ENCODE measurements around the gene CAMSAP1.

Gene CAMSAP1

DNA sequence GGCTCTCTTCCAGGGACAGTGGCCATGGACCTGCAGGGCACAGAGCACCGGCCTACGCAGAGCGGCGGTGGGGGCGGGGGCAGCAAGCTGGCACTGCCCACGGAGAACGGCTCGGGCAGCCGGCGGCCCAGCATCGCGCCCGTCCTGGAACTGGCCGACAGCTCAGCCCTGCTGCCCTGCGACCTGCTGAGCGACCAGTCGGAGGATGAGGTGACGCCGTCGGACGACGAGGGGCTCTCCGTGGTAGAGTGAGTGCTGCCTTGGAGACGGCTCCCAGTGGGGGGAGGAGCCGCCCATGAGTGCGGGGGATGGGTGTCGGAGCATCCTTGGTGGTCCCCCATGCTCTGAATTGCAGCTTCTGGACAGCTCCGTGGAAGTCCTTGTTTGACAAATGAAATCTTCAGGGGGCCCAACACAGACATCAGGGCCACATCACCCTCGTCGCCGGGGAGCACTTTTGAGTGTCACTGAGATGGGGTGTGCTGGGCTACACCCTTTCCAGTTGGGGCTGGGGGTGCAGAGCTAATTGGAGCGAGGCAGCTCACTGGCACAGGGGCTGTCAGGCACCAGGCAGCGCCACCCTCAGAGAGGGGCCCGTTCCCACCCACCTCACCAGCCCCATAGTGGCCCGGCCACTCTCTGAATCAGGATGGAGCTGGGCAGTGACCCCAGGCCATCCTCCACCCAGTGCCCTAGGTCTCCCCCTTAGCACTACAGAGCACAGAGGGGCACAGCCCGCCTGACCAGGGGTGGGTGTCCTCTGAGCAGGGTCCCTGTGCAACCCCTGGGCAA lies 134.4 kb downstream of the CAMSAP1 start:
- TF ChIP-seq CTCF (IDR thresholded peaks at IDR 0.05; ENCODE audit: insufficient read depth, low read depth, low read length, missing control alignments): no peak

GRCh38 chr9:135772056-135772646 lies 135.2 kb downstream of the CAMSAP1 start:
- TF ChIP-seq CTCF (IDR thresholded peaks at IDR 0.05; ENCODE audit: insufficient read depth, low read depth, low read length, missing control alignments): no peak
- H3K4me3 ChIP-seq (ENCODE audit: low read depth, low read length): no peak overlapping the region
- DNase-seq (ENCODE audit: low read depth): no peak

More for the DNA sequence above, 134.4 kb downstream of the CAMSAP1 start:
- H3K4me3 ChIP-seq (ENCODE audit: low read depth, low read length): no peak overlapping the region
- no peak for DNase-seq (ENCODE audit: low read depth)

DNA sequence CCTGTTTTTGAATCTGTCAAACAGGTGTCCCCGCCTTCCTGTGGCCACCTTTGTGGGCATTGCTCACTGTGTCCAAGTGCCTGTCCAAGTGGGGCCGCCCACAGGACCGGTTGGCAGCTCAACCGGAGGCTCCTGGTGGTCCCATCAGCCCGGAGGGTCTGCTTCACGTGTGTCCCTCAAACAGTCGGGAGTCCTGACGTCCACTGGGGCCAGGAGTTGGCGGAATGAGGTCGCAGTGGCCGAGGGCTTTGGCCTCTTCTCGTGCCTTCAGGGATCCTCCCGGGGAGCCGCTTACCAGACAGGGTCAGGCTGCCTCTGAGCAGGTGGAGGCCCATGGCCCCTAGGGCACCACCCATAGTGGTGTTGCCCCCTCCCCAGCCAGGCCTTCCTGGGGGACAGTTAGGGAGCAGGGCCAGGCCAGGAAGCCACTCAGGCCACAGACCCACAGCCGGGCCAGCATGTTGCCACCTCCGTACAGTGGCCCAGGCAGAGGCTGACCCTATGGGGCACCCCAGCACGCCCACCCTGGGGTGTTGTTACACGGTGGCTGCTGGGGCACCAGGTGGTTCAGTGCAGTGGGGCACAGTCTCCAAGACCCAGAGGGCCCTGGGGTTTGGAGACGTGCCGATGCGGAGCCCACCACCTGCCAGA lies 135.8 kb downstream of the CAMSAP1 start:
- DNase-seq (ENCODE audit: low read depth): no peak
- H3K4me3 ChIP-seq (ENCODE audit: low read depth, low read length): no peak overlapping the region
- TF ChIP-seq CTCF (IDR thresholded peaks at IDR 0.05; ENCODE audit: insufficient read depth, low read depth, low read length, missing control alignments): no peak

GRCh38 chr9:135770771-135771170 lies 136.6 kb downstream of the CAMSAP1 start:
- H3K4me3 ChIP-seq (ENCODE audit: low read depth, low read length): no peak overlapping the region
- no peak for TF ChIP-seq CTCF (IDR thresholded peaks at IDR 0.05; ENCODE audit: insufficient read depth, low read depth, low read length, missing control alignments)
- DNase-seq (ENCODE audit: low read depth): no peak

- no peak for DNase-seq (ENCODE audit: low read depth)
- TF ChIP-seq CTCF (IDR thresholded peaks at IDR 0.05; ENCODE audit: insufficient read depth, low read depth, low read length, missing control alignments): no peak
- no peak overlapping the region for H3K4me3 ChIP-seq (ENCODE audit: low read depth, low read length)
Measured at GRCh38 chr9:135770203-135770535, 137.2 kb downstream of the CAMSAP1 start.

DNA sequence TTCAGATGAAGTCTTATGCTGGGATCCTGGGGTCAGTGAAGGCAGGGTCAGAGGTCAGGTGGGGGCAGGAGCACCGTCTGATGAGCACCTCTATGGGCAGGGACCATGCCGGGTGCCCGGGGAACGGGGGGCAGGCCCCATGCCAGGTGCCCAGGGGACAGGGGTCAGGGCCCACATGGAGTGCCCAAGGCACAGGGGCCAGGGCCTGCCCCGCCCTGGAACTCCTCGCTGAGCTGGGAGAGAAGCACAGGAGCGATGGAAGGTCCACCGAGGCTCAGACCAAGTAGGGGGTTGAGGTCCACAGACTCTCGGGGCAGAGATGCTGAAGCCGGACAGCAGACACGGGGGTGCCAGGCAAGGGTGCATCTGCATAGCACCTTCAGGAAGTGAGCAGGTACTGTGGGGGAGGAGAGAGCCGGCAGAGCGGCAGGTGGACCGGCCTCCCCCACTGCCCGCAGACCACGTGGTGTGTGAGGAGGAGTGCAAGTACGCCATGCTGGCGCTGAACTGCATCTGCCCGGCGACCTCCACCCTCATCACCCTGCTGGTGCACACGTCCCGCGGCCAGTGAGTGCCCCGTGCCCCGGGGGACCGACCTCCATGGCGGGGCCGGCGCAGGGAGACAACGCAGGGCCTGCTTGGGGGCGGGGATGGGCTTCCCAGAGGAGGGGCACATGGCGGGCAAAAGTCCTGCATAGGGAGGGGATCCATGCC lies 137.7 kb downstream of the CAMSAP1 start:
- DNase-seq (ENCODE audit: low read depth): no peak
- no peak for TF ChIP-seq CTCF (IDR thresholded peaks at IDR 0.05; ENCODE audit: insufficient read depth, low read depth, low read length, missing control alignments)
- H3K4me3 ChIP-seq (ENCODE audit: low read depth, low read length): no peak overlapping the region
